NAMALWA (cell line): ENCODE measurements around the gene TMEM108.

Experiments used
- DNase-seq: peaks from one replicate; pipeline ENCODE4 v3.0.0-alpha.2; 2015; ENCODE audit warnings: low spot score

TMEM108 gene

DNA sequence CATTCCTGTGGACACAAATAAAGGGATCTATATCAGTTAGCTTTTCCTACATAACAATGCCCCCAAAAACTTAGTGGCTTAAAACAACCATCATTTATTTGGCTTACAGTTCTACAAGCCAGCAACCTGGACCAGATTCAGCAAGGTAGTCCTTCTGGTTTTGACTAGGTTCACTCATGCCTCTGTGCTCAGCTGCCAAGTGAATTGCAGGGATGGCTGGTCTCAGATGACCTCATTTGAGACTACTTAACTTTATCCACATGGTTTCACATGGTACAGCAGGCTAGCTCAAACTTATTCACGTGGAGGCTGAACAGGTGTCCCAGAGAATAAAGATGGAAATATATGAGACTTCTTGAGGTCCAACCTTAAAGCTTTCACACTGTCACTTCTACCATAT lies 242.4 kb downstream of the TMEM108 start:
- DNase-seq = peak; percentile 31

DNA sequence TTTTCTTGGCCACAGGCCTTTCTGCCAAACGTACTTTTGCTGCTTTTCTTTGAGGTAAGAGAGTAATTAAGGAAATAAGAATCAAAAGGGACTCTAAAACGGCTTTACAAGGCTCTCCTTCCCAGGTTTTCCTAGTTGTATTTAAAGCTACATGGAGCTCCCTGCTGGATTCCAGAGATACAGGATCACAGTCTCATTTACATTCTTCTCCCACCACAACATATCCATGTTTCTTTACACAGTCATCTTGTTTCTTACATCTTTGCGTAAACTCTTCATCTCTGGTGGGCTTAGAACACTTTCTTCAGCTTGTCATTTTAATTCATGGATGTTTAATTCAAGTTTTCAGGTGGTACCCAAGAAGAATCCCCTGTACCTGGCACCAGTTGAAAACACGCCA lies 244.0 kb downstream of the TMEM108 start:
- no peak for DNase-seq

- DNase-seq = peak; percentile 28
Measured at GRCh38 chr3:133283958-133284807, 246.0 kb downstream of the TMEM108 start.

- DNase-seq = no peak
Measured at GRCh38 chr3:133289322-133289721, 251.1 kb downstream of the TMEM108 start.

DNA sequence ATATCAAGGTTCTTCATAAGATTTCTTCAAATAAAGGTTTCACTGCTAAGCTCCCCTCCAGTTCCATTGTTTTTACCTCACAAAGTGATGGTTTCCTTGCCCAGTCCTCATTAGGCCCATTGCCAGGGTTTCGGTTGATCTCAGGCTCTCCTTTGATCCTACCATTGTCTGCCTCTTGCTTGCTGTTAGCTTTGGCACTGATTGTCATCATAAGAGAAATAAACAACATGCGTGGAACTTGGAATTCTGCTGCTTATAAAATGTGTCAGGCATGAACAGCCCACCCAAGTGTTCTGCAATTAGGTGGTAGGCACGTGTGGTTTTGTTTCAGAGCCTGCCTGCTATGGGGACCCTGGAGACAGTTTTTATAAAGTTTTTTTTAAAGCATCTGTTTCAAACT lies 254.1 kb downstream of the TMEM108 start:
- no peak for DNase-seq

DNA sequence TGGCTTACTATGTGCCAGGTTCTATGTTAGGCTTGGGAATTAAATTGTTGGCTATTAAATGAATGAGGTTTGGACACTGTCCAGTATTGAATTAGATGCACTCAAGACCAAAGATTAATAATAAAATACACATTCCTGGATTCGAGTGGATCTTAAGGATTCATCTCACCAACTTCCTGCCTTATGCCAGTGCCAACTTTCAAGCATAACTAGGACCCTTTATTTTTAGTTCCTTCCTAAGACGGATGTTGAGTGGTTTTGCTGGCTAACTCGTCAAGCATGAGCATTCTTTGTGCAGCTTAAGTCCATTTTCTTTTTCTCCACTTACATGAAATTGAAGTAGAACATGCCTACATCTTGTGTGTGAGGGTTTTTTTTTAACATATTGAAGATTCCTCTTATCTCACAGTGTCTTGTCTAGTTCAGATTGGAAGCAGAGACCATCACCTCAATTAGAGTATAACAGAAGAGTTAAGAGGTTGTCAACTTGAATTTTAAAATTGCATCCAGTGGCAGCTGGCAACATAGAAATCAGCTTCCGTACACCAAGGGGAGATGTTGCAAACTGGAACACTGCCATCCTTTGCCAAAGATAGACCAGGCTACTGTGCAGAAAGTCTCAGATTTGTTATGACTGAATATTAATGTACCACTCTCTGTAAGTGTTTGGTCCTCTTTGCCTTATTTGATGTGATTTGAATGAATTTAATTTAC lies 255.4 kb downstream of the TMEM108 start:
- no peak for DNase-seq

DNA sequence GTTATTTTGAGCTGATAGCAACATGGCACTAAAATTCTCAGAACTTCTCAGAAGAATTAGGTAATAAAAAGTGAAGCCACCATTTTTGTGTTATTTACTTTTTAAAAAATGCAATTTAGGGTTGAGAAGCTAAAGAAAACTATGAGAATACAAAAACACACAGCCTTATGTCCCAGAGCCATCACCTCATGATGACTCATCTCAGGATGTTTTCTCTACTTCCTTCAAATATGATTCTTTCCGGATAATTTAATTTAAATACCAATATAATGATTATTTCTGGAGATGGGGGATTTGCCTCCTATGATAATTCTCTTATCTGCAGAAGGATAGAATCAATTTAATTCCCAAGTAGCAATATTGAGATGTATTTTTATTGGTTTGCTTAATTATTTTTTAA lies 256.1 kb downstream of the TMEM108 start:
- DNase-seq = no peak

- no peak for DNase-seq
Measured at GRCh38 chr3:133295199-133295901, 257.2 kb downstream of the TMEM108 start.

GRCh38 chr3:133295944-133296917 lies 258.0 kb downstream of the TMEM108 start:
- peak; percentile 49 for DNase-seq

- DNase-seq = peak; percentile 71
Measured at GRCh38 chr3:133296981-133297380, 258.8 kb downstream of the TMEM108 start.

DNA sequence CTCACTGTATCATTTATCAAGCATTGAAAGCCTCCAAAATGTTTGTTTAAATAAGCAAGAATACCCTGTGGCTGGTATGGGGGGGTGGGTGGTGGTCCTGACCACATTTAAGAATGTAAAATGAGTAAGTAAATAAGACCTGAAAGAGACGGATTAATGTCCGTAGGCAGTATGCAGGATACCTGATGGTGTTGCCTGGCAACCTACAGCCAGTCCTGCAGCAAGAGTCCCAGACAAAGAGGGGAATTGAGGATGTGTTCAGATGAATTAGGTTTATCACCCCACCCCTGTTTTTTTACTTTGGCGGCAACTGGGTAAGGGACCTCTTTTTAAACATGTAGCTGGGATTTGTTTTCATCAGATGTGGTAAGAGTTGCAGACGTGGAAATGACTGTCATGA lies 261.9 kb downstream of the TMEM108 start:
- no peak for DNase-seq

DNA sequence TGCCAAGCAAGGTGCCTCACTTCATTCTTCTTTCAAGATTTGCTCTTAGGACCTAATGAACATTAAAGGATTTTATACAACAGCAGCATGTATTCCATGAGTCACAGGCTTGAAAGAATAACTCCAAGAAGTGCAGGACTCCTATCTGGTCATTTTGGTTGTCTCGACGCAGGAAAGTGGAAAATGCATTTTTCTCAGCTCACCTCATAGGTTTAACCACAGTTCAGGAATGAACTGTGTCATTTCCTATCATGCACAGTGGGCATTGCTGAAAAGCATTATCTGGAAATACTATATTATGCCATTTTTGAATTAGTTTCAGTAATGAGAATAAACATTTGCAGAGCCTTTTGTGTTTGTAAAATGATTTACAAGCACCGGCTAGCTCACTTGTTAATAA lies 263.0 kb downstream of the TMEM108 start:
- no peak for DNase-seq

- no peak for DNase-seq
Measured at GRCh38 chr3:133301731-133302130, 263.5 kb downstream of the TMEM108 start.

- no peak for DNase-seq
Measured at GRCh38 chr3:133303430-133303829, 265.2 kb downstream of the TMEM108 start.

DNA sequence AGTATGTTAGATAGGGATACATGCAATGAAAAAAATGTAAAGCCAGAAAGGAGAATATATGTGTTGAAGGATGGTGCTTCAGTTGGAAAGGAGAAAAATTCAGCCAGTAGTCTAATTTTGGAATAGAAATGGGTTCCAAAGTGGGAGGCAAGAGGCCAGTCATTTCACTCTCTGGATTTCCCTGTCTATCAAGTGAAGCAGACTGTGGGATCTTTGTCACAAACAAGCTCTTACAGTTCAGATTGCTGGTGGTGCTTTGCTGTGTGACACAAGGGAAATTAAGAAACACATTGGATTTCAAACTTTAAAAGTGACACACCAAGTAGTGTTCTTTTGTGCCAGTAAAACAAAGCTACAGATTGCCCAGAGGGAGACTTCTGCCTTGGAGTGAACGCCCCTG lies 279.7 kb downstream of the TMEM108 start:
- no peak for DNase-seq

GRCh38 chr3:133328373-133328772 lies 290.2 kb downstream of the TMEM108 start:
- DNase-seq = no peak

DNA sequence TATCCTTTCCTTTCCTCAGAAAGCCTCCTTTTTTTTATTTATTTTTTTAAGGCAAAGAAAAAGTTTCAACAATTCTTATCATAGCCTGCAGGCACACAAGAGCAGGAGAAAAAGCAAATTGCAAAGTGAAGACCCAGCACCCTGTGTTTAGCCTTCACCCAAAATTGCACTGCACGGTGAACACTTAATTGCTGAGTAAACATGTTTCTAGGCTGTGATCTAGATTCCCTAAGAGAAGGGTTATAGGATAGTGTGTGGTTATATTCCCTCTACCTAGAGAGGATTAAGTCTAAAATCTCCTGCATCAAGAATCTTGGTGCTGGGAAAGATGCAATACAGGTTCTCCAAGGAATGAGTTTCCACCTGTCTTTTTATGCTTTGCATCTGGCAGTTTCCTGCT lies 291.4 kb downstream of the TMEM108 start:
- DNase-seq = no peak

GRCh38 chr3:133330065-133330464 lies 291.9 kb downstream of the TMEM108 start:
- no peak for DNase-seq

- no peak for DNase-seq
Measured at GRCh38 chr3:133330522-133330921, 292.3 kb downstream of the TMEM108 start.

GRCh38 chr3:133354721-133355120 lies 316.5 kb downstream of the TMEM108 start:
- no peak for DNase-seq

GRCh38 chr3:133360476-133360875 lies 322.3 kb downstream of the TMEM108 start:
- DNase-seq = no peak

DNA sequence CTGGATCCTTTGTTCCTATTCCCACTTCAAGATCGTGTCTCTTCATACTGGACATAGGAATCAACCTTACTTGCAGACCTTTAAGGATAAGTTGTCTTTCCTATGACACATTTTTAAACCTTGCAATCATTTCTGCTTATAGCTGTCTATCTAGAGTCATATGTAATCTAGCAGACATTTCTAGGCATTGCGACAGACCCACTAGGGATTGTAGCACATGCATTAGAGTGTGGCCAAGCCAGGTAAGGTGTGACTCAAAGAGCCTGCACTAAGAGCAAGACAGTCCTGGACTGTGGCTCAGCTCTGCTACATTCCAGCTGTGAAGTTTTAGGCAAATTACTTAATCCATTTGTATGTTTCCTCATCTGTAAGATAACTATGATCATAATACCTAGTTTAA lies 322.8 kb downstream of the TMEM108 start:
- DNase-seq = no peak
